SJSA1 (cell line): Measurements from ENCODE around the gene ZFAND2A. TPM values are rescaled to one million over a fixed set of nuclear protein-coding genes. Genes with fewer than 3 reads are reported as not detected.
"Not testable (repeated sequence)": the region's sequence is repeated elsewhere in the genome, so short reads cannot be mapped to it uniquely, and the experiment has no call there.

Source experiments
- DNase-seq, 2 experiments: peaks; one replicate each; pipeline ENCODE4 v3.0.0-alpha.2; 2015 to 2020; ENCODE audit warnings: low spot score in 2 of 2, low read depth in 1 of 2
- H3K27ac ChIP-seq: fragments of 250-450 bp; sonication (Bioruptor Pico); 2 replicates; pipeline ENCODE4 v1.5.1; 2020; ENCODE audit warnings: mild to moderate bottlenecking, moderate library complexity
- H3K27me3 ChIP-seq: fragments of 250-450 bp; sonication (Bioruptor Pico); replicated peaks from 2 replicates; pipeline ENCODE4 v1.5.1; 2020; ENCODE audit warnings: mild to moderate bottlenecking, moderate library complexity
- H3K36me3 ChIP-seq: fragments of 250-450 bp; sonication (Bioruptor Pico); 2 replicates; pipeline ENCODE4 v1.5.1; 2020; ENCODE audit warnings: mild to moderate bottlenecking
- H3K4me1 ChIP-seq: fragments of 250-450 bp; sonication (Bioruptor Pico); replicated peaks from 2 replicates; pipeline ENCODE4 v1.6.1; 2021; ENCODE audit warnings: mild to moderate bottlenecking
- H3K4me3 ChIP-seq: fragments of 250-450 bp; sonication (Bioruptor Pico); 2 replicates; pipeline ENCODE4 v1.5.1; 2020; ENCODE audit warnings: mild to moderate bottlenecking
- H3K9me3 ChIP-seq: fragments of 250-450 bp; sonication (Bioruptor Pico); replicated peaks from 2 replicates; pipeline ENCODE4 v1.5.1; 2020; ENCODE audit warnings: mild to moderate bottlenecking
- total RNA-seq: library from RNA; depleted of rRNA; stranded (reverse); fragments of >200 nt; shearing (Covaris generic); gene quantifications from 2 replicates; pipeline ENCODE4 v1.2.3, GENCODE V29; 2014

Gene ZFAND2A
- total RNA-seq, 1 experiment from 2014 or later, result 28.5 TPM

- no peak for DNase-seq
- Histone ChIP-seq H3K4me3 (no peak overlapping the region), H3K9me3 (no peaks in the 10 kb centered on the region; the same call in 1 of the 2 replicates), H3K4me1 (peaks cover 11% of the 10 kb centered on the region), H3K27me3 (no peaks in the 10 kb centered on the region), H3K27ac (no peak overlapping the region), H3K36me3 (no peaks in the 10 kb centered on the region)
These were observed 10.9 kb upstream of the ZFAND2A start for GRCh38 chr7:1170741-1171501.

GRCh38 chr7:1169409-1170368, 9.7 kb upstream of the ZFAND2A start:
- H3K27me3 ChIP-seq, result no peaks in the 10 kb centered on the region
- H3K9me3 ChIP-seq, result no peaks in the 10 kb centered on the region; the same call in 1 of the 2 replicates
- peak; percentile 81 to 95 for DNase-seq
- H3K4me1 ChIP-seq, result peaks cover 8% of the 10 kb centered on the region
- no peaks in the 10 kb centered on the region for H3K36me3 ChIP-seq
- H3K4me3 ChIP-seq, result peak overlapping the region; percentile 43
- peak overlapping the region; percentile 36 for H3K27ac ChIP-seq

- no peaks in the 10 kb centered on the region for H3K27me3 ChIP-seq
- H3K36me3 ChIP-seq, result no peaks in the 10 kb centered on the region
- no peak for DNase-seq
- peaks cover 8% of the 10 kb centered on the region for H3K4me1 ChIP-seq
- no peak overlapping the region for H3K27ac ChIP-seq
- no peak overlapping the region for H3K4me3 ChIP-seq
- no peaks in the 10 kb centered on the region; the same call in 1 of the 2 replicates for H3K9me3 ChIP-seq
These were observed 8.4 kb upstream of the ZFAND2A start for GRCh38 chr7:1168422-1168821.

- peaks cover 6% of the 10 kb centered on the region for H3K36me3 ChIP-seq
- H3K9me3 ChIP-seq, result no peaks in the 10 kb centered on the region
- no peak overlapping the region for H3K27ac ChIP-seq
- peaks cover 12% of the 10 kb centered on the region for H3K4me1 ChIP-seq
- no peaks in the 10 kb centered on the region for H3K27me3 ChIP-seq
- no peak for DNase-seq
- H3K4me3 ChIP-seq, result no peak overlapping the region
These were observed 4.4 kb upstream of the ZFAND2A start for GRCh38 chr7:1164436-1164835.

- H3K4me1 ChIP-seq, result peaks cover 15% of the 10 kb centered on the region
- H3K36me3 ChIP-seq, result peaks cover 12% of the 10 kb centered on the region
- no peak overlapping the region for H3K4me3 ChIP-seq
- H3K27ac ChIP-seq, result no peak overlapping the region
- DNase-seq, result no peak
- H3K27me3 ChIP-seq, result no peaks in the 10 kb centered on the region
- H3K9me3 ChIP-seq, result no peaks in the 10 kb centered on the region
These were observed 3.1 kb upstream of the ZFAND2A start for GRCh38 chr7:1163121-1163520.

- H3K27me3 ChIP-seq, result no peaks in the 10 kb centered on the region
- H3K27ac ChIP-seq, result peak overlapping the region; percentile 89
- DNase-seq, result no peak
- no peaks in the 10 kb centered on the region for H3K9me3 ChIP-seq
- peaks cover 33% of the 10 kb centered on the region for H3K4me1 ChIP-seq
- H3K4me3 ChIP-seq, result peak overlapping the region; percentile 78
- peaks cover 31% of the 10 kb centered on the region for H3K36me3 ChIP-seq
These were observed 650 bp upstream of the ZFAND2A start for GRCh38 chr7:1160670-1161021.

- not testable (repeated sequence) for H3K27me3 ChIP-seq, DNase-seq, H3K9me3 ChIP-seq, H3K27ac ChIP-seq
- H3K4me3 ChIP-seq, result peak overlapping the region; percentile 41
- peaks cover 33% of the 10 kb centered on the region for H3K4me1 ChIP-seq
- peaks cover 45% of the 10 kb centered on the region for H3K36me3 ChIP-seq
These were observed 765 bp downstream of the ZFAND2A start for GRCh38 chr7:1159231-1159630.

GRCh38 chr7:1158203-1159126, 1.5 kb downstream of the ZFAND2A start:
- Histone ChIP-seq H3K9me3 (no peaks in the 10 kb centered on the region), H3K27me3 (no peaks in the 10 kb centered on the region), H3K27ac (no peak overlapping the region), H3K36me3 (peaks cover 51% of the 10 kb centered on the region), H3K4me3 (peak overlapping the region; percentile 41), H3K4me1 (peaks cover 33% of the 10 kb centered on the region)
- DNase-seq, result no peak

GRCh38 chr7:1156782-1157535, 3.0 kb downstream of the ZFAND2A start:
- Histone ChIP-seq H3K9me3 (no peaks in the 10 kb centered on the region), H3K4me1 (peaks cover 33% of the 10 kb centered on the region), H3K4me3 (no peak overlapping the region), H3K36me3 (peaks cover 63% of the 10 kb centered on the region), H3K27me3 (no peaks in the 10 kb centered on the region), H3K27ac (no peak overlapping the region)
- DNase-seq, result peak; percentile 73 to 88

GRCh38 chr7:1155818-1156781, 3.9 kb downstream of the ZFAND2A start:
- Histone ChIP-seq H3K4me1 (peaks cover 30% of the 10 kb centered on the region), H3K36me3 (peaks cover 70% of the 10 kb centered on the region)
- not testable (repeated sequence) for H3K27me3 ChIP-seq, H3K27ac ChIP-seq, H3K4me3 ChIP-seq, H3K9me3 ChIP-seq, DNase-seq

GRCh38 chr7:1154172-1154739, 5.7 kb downstream of the ZFAND2A start:
- Histone ChIP-seq H3K9me3 (no peaks in the 10 kb centered on the region), H3K4me1 (peaks cover 25% of the 10 kb centered on the region), H3K4me3 (no peak overlapping the region), H3K27ac (no peak overlapping the region), H3K27me3 (no peaks in the 10 kb centered on the region), H3K36me3 (peaks cover 74% of the 10 kb centered on the region)
- DNase-seq, result no peak

GRCh38 chr7:1152492-1152891, 7.5 kb downstream of the ZFAND2A start:
- Histone ChIP-seq H3K36me3 (peaks cover 62% of the 10 kb centered on the region), H3K27me3 (no peaks in the 10 kb centered on the region), H3K4me1 (peaks cover 11% of the 10 kb centered on the region), H3K4me3 (no peak overlapping the region), H3K9me3 (no peaks in the 10 kb centered on the region), H3K27ac (no peak overlapping the region)
- no peak for DNase-seq
